GM12878 (cell line): ENCODE data around the gene NFKBIE. TPM values are rescaled to one million over a fixed set of nuclear protein-coding genes. Genes with fewer than 3 reads are reported as not detected.

Experiments used
- ATAC-seq: fragments of 200-7000 bp; cut with Tn5 transposase; 3 replicates; pipeline ENCODE4 v1.9.1; 2020; ENCODE audit warnings: mild to moderate bottlenecking, moderate library complexity
- BruUV-seq: library from RNA; stranded (reverse); fragments of 400-500 nt; replicated peaks from 2 replicates; lab custom pipeline; 2021; lab: Mats Ljungman, UMichigan
- CTCF ChIA-PET: fragments of 300-600 bp; sonication (Branson Sonifier 250); formaldehyde crosslinking; extraction: SDS; loops from one replicate; lab custom pipeline; 2021; ENCODE audit warnings: inconsistent platforms; lab: Yijun Ruan, JAX
- POLR2A ChIA-PET: fragments of 350-600 bp; formaldehyde crosslinking; extraction: SDS; loops from one replicate; lab custom pipeline; 2021; ENCODE audit warnings: inconsistent platforms; lab: Charles Lee
- RAD21 ChIA-PET: fragments of 300-600 bp; sonication (Branson Sonifier 250); formaldehyde crosslinking; loops from one replicate; lab custom pipeline; 2023; ENCODE audit warnings: antibody characterized with exemption; ENCODE audit not compliant: unreplicated experiment; lab: Charles Lee
- SMC1A ChIA-PET: fragments of 300-600 bp; sonication (Branson Sonifier 250); formaldehyde crosslinking; loops from one replicate; lab custom pipeline; 2023; ENCODE audit not compliant: unreplicated experiment, uncharacterized antibody; lab: Charles Lee
- DNase-seq: peaks from one replicate; pipeline ENCODE4 v3.0.0-alpha.2; 2011; ENCODE audit warnings: low read depth, low spot score
- FAIRE-seq: peaks from 3 replicates; lab custom pipeline; 2011; peaks lifted over from hg19 to GRCh38; lab: Jason Lieb, UNC
- H2AFZ ChIP-seq: 2 replicates; pipeline ENCODE4 v1.6.0; 2011; ENCODE audit warnings: low read depth, low read length, control low read depth; ENCODE audit not compliant: control insufficient read depth
- H3K27ac ChIP-seq: 2 replicates; pipeline ENCODE4 v1.5.1; 2011; ENCODE audit warnings: control low read depth; ENCODE audit not compliant: control insufficient read depth, insufficient read depth
- H3K27me3 ChIP-seq, 2 experiments: replicated peaks in 1 of 2; 2 replicates each; pipeline versions ENCODE4 v1.6.0 to v1.6.1; 2011; ENCODE audit warnings: low read length in 1 of 2; ENCODE audit not compliant: control insufficient read depth in 2 of 2, insufficient read depth in 2 of 2
- H3K36me3 ChIP-seq, 2 experiments: 2 replicates each; pipeline ENCODE4 v1.5.1; 2011; ENCODE audit warnings: low read length in 1 of 2; ENCODE audit not compliant: control insufficient read depth in 2 of 2, insufficient read depth in 2 of 2
- H3K4me1 ChIP-seq: 2 replicates; pipeline ENCODE4 v1.6.1; 2011; ENCODE audit warnings: mild to moderate bottlenecking, low read length, moderate library complexity, mixed read lengths; ENCODE audit not compliant: control insufficient read depth, insufficient read depth
- H3K4me2 ChIP-seq: 2 replicates; pipeline ENCODE4 v1.6.0; 2011; ENCODE audit warnings: control low read depth; ENCODE audit not compliant: control insufficient read depth, insufficient read depth
- H3K4me3 ChIP-seq: fragments of 200-600 bp; sonication (generic); 2 replicates; pipeline ENCODE4 v1.5.1; 2016
- H3K79me2 ChIP-seq: 2 replicates; pipeline ENCODE4 v1.6.0; 2011; ENCODE audit warnings: low read length; ENCODE audit not compliant: control insufficient read depth, insufficient read depth
- H3K9ac ChIP-seq: 2 replicates; pipeline ENCODE4 v1.8.0; 2011; ENCODE audit warnings: low read length, control low read depth, mixed read lengths; ENCODE audit not compliant: control insufficient read depth, insufficient read depth
- H3K9me3 ChIP-seq: replicated peaks from 3 replicates; pipeline ENCODE4 v1.5.1; 2011; ENCODE audit warnings: mild to moderate bottlenecking, low read length; ENCODE audit not compliant: control insufficient read depth, insufficient read depth
- H4K20me1 ChIP-seq: 2 replicates; pipeline ENCODE4 v1.6.0; 2011; ENCODE audit not compliant: control insufficient read depth, insufficient read depth
- CREM ChIP-seq: IDR thresholded peaks from 2 replicates; pipeline ENCODE4 v1.6.1; 2014; ENCODE audit warnings: antibody characterized with exemption, low read depth
- SMAD1 ChIP-seq: fragments of 450-650 bp; IDR thresholded peaks from 2 replicates; pipeline ENCODE4 v1.6.1; 2018; ENCODE audit warnings: mild to moderate bottlenecking, low read depth; ENCODE audit not compliant: partially characterized antibody
- WGBS: methylation state at CpG from one replicate; pipeline ENCODE4 v1.1.6; 2016; ENCODE audit warnings: low lambda C conversion rate; ENCODE audit not compliant: insufficient replicate concordance, insufficient coverage; ENCODE audit errors: missing lambda C conversion rate; 5-methylcytosine and 5-hydroxymethylcytosine counted together
- in situ Hi-C: fragments of 300-500 bp; cut with MboI; formaldehyde crosslinking; loops from 9 replicates; pipeline ENCODE4 v1.14.3; 2018; ENCODE audit warnings: mixed read lengths
- intact Hi-C: fragments of 100-400 bp; cut with micrococcal nuclease; formaldehyde crosslinking; loops from one replicate; pipeline ENCODE4 v1.14.2; 2022; ENCODE audit not compliant: unreplicated experiment
- polyA plus RNA-seq, 11 experiments: library from polyadenylated mRNA; depleted of rRNA in 4 of 11; unstranded in 6 of 11; stranded (reverse) in 5 of 11; fragments of >200 nt; fragmentation: Nextera tagmentation in 4 of 11; fragmentation: Illumina TruSeq in 1 of 11; extraction: Ambion mirVana in 4 of 11; extraction: Trizol in 1 of 11; gene quantifications; 1 replicate in 1 of 11; 2 replicates in 10 of 11; pipeline versions ENCODE4 v1.2.1 to v1.2.3, GENCODE V29; 2011 to 2016; ENCODE audit warnings: inconsistent platforms in 2 of 11, missing spikeins in 2 of 11, low read depth in 1 of 11
- total RNA-seq, 4 experiments: library from RNA; depleted of rRNA in 3 of 4; stranded (reverse); fragments of >200 nt in 3 of 4; fragmentation: Illumina TruSeq in 1 of 4; extraction: Trizol in 1 of 4; gene quantifications; 2 replicates each; pipeline versions ENCODE4 v1.2.1 to v1.2.3, GENCODE V29; 2013 to 2021
- TF ChIP-seq, protein P1 (sequence below): fragments of 450-650 bp; IDR thresholded peaks from 2 replicates; pipeline ENCODE4 v1.6.1; 2018; ENCODE audit warnings: borderline replicate concordance, mild to moderate bottlenecking; ENCODE audit not compliant: partially characterized antibody

Gene NFKBIE
- total and polyA plus RNA-seq, 10 of the 15 experiments (the other 5 are each of a cell fraction or from before 2014, with no cell fraction given): 10.4 to 106 (median 38.8) TPM

DNA sequence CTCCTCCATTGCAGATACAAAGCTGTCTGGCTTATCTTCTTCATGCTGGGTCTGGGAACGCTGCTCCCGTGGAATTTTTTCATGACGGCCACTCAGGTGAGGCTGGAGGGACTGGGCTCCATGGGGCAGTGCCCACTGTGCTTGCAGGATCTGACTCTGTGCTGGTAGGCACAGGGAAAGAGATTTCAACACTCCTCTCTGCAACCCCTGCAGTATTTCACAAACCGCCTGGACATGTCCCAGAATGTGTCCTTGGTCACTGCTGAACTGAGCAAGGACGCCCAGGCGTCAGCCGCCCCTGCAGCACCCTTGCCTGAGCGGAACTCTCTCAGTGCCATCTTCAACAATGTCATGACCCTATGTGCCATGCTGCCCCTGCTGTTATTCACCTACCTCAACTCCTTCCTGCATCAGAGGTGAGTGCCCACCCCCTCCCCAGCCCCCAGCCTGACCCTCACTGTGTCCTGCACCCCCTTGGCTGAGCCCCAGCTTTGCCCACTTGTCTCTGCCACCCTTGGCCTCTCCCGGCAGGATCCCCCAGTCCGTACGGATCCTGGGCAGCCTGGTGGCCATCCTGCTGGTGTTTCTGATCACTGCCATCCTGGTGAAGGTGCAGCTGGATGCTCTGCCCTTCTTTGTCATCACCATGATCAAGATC is 35.8 kb downstream of the NFKBIE start:
- Histone ChIP-seq H3K4me1 (peaks cover 8% of the 10 kb centered on the region), H3K9ac (no peak overlapping the region), H3K36me3 (peaks cover 4 to 20% of the 10 kb centered on the region in 2 experiments; a peak in 3 of 4 replicates), H3K4me3 (no peak overlapping the region), H2AFZ (no peak overlapping the region), H3K79me2 (peaks cover 20% of the 10 kb centered on the region), H4K20me1 (no peaks in the 10 kb centered on the region), H3K27ac (no peak overlapping the region), H3K9me3 (no peaks in the 10 kb centered on the region), H3K4me2 (no peak overlapping the region), H3K27me3 (no peaks in the 10 kb centered on the region)
- FAIRE-seq (no peak), ATAC-seq (no peak), DNase-seq (no peak)
- intact Hi-C loops (no loop called here), in situ Hi-C loops (loop anchor here (10.0 kb wide), 1 partner anchor 125 kb away; no protein-coding TSS in a partner anchor)
- ChIA-PET RAD21 (no interaction called here), SMC1A (no interaction called here), CTCF (interaction anchor here (1.9 kb wide), 1 partner anchor 57 kb away, joined by 5 read pairs; no protein-coding TSS in a partner anchor), POLR2A (interaction anchor here (1.2 kb wide), 1 partner anchor 56 kb away, joined by 3 read pairs; no protein-coding TSS in a partner anchor)
- TF ChIP-seq, protein P1, sequence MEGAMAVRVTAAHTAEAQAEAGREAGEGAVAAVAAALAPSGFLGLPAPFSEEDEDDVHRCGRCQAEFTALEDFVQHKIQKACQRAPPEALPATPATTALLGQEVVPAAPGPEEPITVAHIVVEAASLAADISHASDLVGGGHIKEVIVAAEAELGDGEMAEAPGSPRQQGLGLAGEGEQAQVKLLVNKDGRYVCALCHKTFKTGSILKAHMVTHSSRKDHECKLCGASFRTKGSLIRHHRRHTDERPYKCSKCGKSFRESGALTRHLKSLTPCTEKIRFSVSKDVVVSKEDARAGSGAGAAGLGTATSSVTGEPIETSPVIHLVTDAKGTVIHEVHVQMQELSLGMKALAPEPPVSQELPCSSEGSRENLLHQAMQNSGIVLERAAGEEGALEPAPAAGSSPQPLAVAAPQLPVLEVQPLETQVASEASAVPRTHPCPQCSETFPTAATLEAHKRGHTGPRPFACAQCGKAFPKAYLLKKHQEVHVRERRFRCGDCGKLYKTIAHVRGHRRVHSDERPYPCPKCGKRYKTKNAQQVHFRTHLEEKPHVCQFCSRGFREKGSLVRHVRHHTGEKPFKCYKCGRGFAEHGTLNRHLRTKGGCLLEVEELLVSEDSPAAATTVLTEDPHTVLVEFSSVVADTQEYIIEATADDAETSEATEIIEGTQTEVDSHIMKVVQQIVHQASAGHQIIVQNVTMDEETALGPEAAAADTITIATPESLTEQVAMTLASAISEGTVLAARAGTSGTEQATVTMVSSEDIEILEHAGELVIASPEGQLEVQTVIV: no peak
- no peak for TF ChIP-seq SMAD1
- no peak for TF ChIP-seq CREM
- WGBS: 92% methylated on average over 11 of the region's 11 CpGs
- BruUV-seq: no TSS peak
